ENCODE measurements around the gene STK39. TPM values are rescaled to one million over a fixed set of nuclear protein-coding genes. Genes with fewer than 3 reads are reported as not detected.
A peak's percentile ranks its signal among the peaks of the same experiment; 100 is the strongest.

The STK39 gene
- total RNA-seq, 1 donor = 2.7 TPM

DNA sequence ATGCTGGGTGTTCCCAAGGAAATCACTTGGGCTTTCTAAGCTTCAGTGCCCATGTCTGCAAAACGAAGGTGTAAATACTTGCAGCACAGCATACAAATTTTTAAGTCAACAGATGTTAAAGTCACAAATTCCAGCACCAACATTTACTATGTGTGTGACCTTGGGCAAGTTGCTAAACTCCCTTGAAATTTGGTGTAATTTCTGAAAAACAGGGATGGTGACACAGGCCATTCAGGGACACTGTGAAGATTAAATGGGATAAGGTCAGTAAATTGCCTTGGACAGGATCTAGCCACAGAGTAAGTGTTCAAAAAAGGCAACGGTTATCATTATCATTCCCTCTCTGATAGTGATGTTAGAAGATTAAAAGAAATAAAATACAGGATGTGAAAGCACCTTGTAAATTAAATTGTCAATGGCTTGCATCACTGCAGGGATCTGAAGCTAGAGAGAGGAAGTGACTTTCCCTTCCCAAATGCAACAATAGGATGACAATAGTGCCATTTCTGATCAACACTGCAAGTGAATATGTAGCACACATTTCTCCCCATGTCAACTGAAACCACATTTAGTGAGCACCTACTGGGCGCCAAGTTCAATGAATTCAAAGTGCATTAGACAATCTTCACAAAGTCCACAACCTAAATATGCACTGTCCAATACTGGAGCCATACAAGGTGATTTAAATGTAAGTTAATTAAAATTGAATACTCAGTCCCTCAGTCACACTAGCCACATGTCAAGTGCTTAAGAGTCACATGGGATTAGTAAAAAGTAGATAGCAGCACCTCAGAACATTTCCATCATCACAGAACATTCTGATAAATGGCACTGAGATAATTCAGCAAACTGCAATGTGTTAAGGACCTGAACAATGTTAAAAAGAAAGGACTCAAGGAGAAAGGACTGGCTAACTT lies 81.2 kb downstream of the STK39 start:
- DNase-seq (ENCODE audit: low read depth in 2 of 3, low spot score in 2 of 3) = no peak

GRCh38 chr2:168165397-168165796 lies 82.0 kb downstream of the STK39 start:
- peak in 2 of 3 donors; percentile 9 to 41 for DNase-seq (ENCODE audit: low read depth in 2 of 3, low spot score in 2 of 3)

- DNase-seq (ENCODE audit: low read depth in 2 of 3, low spot score in 2 of 3) = peak in 2 of 3 donors; percentile 22 to 58
Measured at GRCh38 chr2:168160897-168161296, 86.5 kb downstream of the STK39 start.

- DNase-seq (ENCODE audit: low read depth in 2 of 3, low spot score in 2 of 3) = no peak
Measured at GRCh38 chr2:168159754-168160585, 87.4 kb downstream of the STK39 start.

DNA sequence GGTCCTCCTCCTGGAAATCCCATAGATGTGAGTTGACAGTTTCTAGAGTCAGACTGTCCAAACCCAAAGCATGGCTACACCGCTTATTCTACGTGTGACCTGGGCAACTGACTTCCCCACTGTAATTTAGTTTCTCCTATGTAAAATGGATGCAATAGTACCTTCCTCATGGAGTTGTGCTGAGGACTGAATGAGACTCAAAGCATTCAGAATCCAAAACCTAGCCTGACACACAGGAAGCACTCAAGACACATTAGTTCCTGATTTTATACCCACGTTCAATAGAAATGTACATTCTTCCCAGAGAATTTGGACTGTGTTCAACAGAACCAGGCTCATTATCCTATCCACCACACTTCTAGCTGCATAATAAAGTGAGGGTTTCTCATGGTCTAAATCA lies 88.8 kb downstream of the STK39 start:
- DNase-seq (ENCODE audit: low read depth in 2 of 3, low spot score in 2 of 3) = no peak

GRCh38 chr2:168157926-168158325 lies 89.5 kb downstream of the STK39 start:
- no peak for DNase-seq (ENCODE audit: low read depth in 2 of 3, low spot score in 2 of 3)

- DNase-seq (ENCODE audit: low read depth in 2 of 3, low spot score in 2 of 3) = no peak
Measured at GRCh38 chr2:168157070-168157469, 90.3 kb downstream of the STK39 start.

- DNase-seq (ENCODE audit: low read depth in 2 of 3, low spot score in 2 of 3) = no peak
Measured at GRCh38 chr2:168156661-168157060, 90.7 kb downstream of the STK39 start.

- no peak for DNase-seq (ENCODE audit: low read depth in 2 of 3, low spot score in 2 of 3)
Measured at GRCh38 chr2:168155680-168156079, 91.7 kb downstream of the STK39 start.

DNA sequence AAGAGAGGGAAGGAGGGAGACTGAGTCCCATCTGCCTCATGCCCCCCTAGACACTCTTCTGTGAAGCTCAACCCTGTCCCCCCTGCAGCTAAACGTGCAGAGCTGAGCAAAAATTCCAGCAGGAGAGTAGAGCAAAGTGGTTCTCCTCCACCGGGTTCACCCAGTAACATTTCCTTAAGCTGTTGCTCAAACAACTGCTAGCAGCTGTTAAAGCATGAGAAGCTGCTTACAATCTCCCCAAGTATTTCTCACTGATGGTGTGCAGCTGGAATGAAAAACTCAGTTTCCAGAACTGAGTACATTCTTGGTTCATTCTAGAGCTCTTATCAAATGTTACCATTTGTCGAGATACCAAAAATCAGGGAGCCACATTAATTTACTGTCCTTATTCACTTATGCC lies 92.3 kb downstream of the STK39 start:
- no peak for DNase-seq (ENCODE audit: low read depth in 2 of 3, low spot score in 2 of 3)

DNA sequence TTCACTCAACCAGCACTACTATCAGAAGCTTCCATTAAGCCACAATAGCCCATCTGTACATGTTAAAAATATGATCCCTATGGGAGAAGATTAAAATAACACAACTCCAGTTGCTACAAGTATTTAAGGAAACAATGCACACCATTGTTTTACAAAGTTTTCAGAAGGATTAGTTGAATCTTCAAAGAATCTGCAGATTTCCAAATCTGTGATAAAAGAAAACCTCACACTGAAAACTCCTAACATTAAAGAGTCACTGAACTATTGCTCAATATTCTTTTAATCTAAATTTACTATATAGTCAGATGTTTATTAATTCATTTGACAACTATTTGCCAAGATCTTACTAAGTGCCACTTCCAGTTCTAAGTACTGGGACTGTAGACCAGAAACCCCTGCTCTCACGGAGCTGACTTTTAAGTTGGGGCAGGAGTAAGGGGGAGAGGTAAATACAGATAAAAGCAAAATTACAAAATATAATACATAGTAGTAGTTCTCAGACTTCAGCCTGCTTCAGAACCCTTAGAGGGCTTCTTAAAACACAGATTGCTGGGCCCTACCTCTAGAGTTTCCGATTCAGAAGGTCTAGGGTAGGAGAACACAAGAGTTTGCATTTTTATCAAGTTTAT lies 94.4 kb downstream of the STK39 start:
- DNase-seq (ENCODE audit: low read depth in 2 of 3, low spot score in 2 of 3) = no peak

DNA sequence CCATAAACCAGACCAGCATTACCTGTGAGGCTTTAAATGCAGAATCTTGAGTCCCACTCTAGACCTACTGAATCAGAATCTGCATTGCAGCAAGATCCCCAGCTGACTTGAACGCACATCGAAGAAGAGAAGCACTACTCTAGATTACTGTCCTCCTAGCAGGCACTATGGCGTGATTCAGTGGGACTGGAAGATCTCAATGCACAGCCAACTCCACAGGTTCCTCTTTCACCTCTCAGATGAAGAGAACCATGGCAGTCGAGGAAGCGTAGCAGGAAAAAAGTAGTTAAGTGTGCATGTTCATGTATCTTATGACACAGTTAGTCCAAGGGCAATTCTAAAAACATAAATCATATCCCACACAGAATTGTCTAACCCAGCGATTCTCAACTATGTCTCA lies 97.4 kb downstream of the STK39 start:
- no peak for DNase-seq (ENCODE audit: low read depth in 2 of 3, low spot score in 2 of 3)

DNA sequence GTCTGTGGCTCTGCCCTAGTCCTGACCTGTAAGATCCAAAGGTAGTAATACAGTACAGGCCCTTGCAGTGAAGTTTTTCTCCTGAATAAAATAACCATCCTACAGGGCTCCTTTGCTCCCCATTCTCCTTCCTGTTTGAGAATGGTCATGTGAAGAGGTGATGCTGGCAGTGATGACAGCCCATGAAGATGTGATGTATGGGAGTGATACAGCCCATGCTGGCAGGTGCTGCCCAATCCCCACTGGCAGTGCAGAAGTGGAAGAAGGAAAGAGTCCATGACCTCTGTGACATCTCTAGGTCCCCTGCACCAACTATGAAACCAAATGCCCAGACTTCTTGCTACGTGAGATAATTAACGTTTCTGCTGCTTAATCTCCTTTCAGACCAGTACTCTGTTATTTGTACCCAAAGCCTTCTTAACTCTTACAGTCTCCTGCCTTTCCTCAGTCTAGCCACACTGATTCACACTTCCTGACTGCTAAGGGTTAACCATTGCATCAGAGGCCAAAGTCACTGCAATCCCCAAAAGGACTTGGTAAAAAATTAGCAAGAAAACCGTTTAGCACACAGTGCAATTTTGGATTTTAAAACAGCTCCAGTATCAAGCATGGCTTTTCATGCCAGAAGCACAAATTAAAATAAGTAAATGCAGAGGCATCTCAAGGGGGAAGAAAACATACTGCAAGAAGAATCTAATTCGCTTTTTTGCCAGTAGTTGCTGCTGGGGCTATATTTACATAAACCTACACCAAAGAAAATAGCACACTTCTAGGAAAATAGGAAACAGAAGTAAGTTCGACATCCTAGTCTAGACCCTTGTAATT lies 98.0 kb downstream of the STK39 start:
- no peak for DNase-seq (ENCODE audit: low read depth in 2 of 3, low spot score in 2 of 3)

GRCh38 chr2:168147830-168148794 lies 99.3 kb downstream of the STK39 start:
- DNase-seq (ENCODE audit: low read depth in 2 of 3, low spot score in 2 of 3) = no peak

DNA sequence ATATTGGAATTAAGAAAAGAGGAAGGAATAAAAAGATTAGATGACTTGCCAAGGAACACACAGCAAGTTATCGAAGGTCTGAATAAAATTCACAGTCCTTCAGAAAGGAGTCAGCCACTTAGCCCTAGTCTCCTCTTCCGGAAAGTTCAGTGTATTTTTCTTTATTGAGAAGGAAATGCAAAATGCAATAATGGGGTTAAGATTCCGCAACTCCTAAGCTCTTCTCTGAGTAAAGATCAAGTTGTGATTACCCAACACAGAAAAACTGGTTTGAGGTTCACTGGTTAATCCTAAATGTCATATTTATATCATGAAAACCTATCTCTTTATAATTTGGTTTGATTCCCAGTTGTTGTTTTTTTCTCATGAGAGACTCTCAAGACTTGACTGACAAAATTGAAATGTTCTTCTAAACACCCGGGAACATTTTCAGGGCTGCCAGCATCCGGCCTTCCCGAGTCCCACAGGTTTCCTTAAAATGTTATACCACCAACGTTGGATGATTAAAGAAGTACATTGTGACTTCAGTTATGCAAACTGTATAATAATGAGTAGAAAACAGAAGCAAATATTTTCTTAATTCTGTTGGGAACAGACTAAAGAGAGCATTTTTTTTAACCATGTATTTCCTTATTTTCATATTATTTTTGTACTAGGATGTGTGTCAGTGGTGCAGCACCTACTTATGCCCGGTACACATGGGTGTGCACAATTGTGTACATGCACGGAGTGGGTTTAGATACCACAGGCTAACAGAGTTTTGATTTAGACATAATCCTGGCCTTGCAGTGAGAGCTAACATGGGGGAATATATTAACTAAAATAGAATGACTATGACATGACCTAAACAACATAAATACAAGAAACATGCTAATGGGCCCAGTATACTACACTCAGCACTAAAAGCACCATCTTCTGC lies 100.2 kb downstream of the STK39 start:
- DNase-seq (ENCODE audit: low read depth in 2 of 3, low spot score in 2 of 3) = no peak

- no peak for DNase-seq (ENCODE audit: low read depth in 2 of 3, low spot score in 2 of 3)
Measured at GRCh38 chr2:168145426-168146310, 101.7 kb downstream of the STK39 start.

DNA sequence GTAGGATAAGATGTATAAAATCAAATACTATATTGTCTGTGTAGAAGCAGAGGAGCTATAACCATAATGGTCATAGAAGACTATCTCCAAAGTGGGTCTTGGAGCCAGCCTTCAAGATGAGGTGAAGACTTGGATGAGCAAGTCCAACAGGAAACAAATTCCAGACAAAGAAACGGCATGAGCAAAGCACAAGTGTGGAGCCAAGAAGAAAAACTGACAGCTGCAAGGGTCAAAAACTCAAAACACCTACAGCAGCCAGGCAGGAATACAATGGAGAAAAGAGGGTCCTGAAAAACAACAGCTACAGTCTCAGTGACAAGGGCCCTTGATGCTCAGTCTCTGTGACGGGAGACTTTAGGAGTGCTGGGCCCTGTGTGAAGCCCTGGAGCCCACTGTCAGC lies 102.4 kb downstream of the STK39 start:
- DNase-seq (ENCODE audit: low read depth in 2 of 3, low spot score in 2 of 3) = no peak

All from hematopoietic multipotent progenitor cell (in vitro differentiated cells).